Endothelial cell of umbilical vein (primary cell): ENCODE data around the gene HEXA. TPM values are rescaled to one million over a fixed set of nuclear protein-coding genes. Genes with fewer than 3 reads are reported as not detected.

Experiments
- BruUV-seq: library from RNA; stranded (reverse); fragments of 400-500 nt; replicated peaks from 2 replicates; lab custom pipeline; 2021; lab: Mats Ljungman, UMichigan
- CTCF ChIA-PET: fragments of 300-600, 350-600 bp; sonication (Branson Sonifier 250); formaldehyde crosslinking; loops from one replicate; lab custom pipeline; 2021; ENCODE audit warnings: antibody characterized with exemption, inconsistent platforms; lab: Charles Lee
- POLR2A ChIA-PET: fragments of 300-600, 350-600 bp; sonication (Branson Sonifier 250); formaldehyde crosslinking; loops from one replicate; lab custom pipeline; 2021; ENCODE audit warnings: antibody characterized with exemption, inconsistent platforms; lab: Charles Lee
- DNase-seq: peaks from one replicate; pipeline ENCODE4 v3.0.0-alpha.2; 2011; ENCODE audit warnings: low read depth, low spot score
- FAIRE-seq: peaks from 2 replicates; lab custom pipeline; 2011; peaks lifted over from hg19 to GRCh38; lab: Jason Lieb, UNC
- H2AFZ ChIP-seq: 2 replicates; pipeline ENCODE4 v1.6.0; 2012; ENCODE audit warnings: low read depth, low read length, control low read depth, inconsistent platforms
- H3K27ac ChIP-seq: 2 replicates; pipeline ENCODE4 v1.5.1; 2011; ENCODE audit warnings: low read depth, mild to moderate bottlenecking, control low read depth, low read length, moderate library complexity; ENCODE audit not compliant: insufficient read depth
- H3K27me3 ChIP-seq, 2 experiments: 2 replicates each; pipeline versions ENCODE4 v1.6.0 to v1.6.1; 2011; ENCODE audit warnings: low read length in 2 of 2, mixed read lengths in 1 of 2; ENCODE audit not compliant: control insufficient read depth in 2 of 2, insufficient read depth in 2 of 2
- H3K36me3 ChIP-seq, 2 experiments: 2 replicates in 1 of 2; 3 replicates in 1 of 2; pipeline ENCODE4 v1.5.1; 2011; ENCODE audit warnings: low read length in 2 of 2, mild to moderate bottlenecking in 1 of 2, moderate library complexity in 1 of 2; ENCODE audit not compliant: control insufficient read depth in 2 of 2, insufficient read depth in 2 of 2; ENCODE audit errors: extremely low read depth in 1 of 2
- H3K4me1 ChIP-seq: 3 replicates; pipeline ENCODE4 v1.5.1; 2011; ENCODE audit warnings: mild to moderate bottlenecking, low read length; ENCODE audit not compliant: control insufficient read depth, insufficient read depth; ENCODE audit errors: extremely low read depth
- H3K4me2 ChIP-seq: 2 replicates; pipeline ENCODE4 v1.6.1; 2011; ENCODE audit warnings: low read length, control low read depth, mixed read lengths; ENCODE audit not compliant: insufficient read depth
- H3K4me3 ChIP-seq, 3 experiments: fragments of 200-600 bp in 1 of 3; sonication (generic), shearing (Covaris generic) in 1 of 3; replicated peaks in 1 of 3; 2 replicates each; pipeline ENCODE4 v1.5.1; 2011 to 2016; ENCODE audit warnings: control low read depth in 3 of 3, low read length in 3 of 3, mild to moderate bottlenecking in 2 of 3, inconsistent platforms in 1 of 3, low read depth in 1 of 3, moderate library complexity in 1 of 3; ENCODE audit not compliant: insufficient read depth in 1 of 3
- H3K79me2 ChIP-seq: 2 replicates; pipeline ENCODE4 v1.6.0; 2012; ENCODE audit warnings: low read length, inconsistent platforms; ENCODE audit not compliant: control insufficient read depth, insufficient read depth
- H3K9ac ChIP-seq: replicated peaks from 2 replicates; pipeline ENCODE3; 2011; ENCODE audit warnings: low read length, control low read depth; ENCODE audit not compliant: insufficient read depth; ENCODE audit errors: extremely low read depth
- H3K9me1 ChIP-seq: replicated peaks from 3 replicates; pipeline ENCODE4 v1.6.0; 2011; ENCODE audit warnings: mild to moderate bottlenecking, low read length; ENCODE audit not compliant: control insufficient read depth, insufficient read depth; ENCODE audit errors: extremely low read depth
- H3K9me3 ChIP-seq: replicated peaks from 2 replicates; pipeline ENCODE4 v1.5.1; 2012; ENCODE audit warnings: low read length, inconsistent platforms; ENCODE audit not compliant: control insufficient read depth, insufficient read depth
- H4K20me1 ChIP-seq: replicated peaks from 2 replicates; pipeline ENCODE3; 2011; ENCODE audit warnings: mild to moderate bottlenecking, low read length; ENCODE audit not compliant: control insufficient read depth, insufficient read depth; ENCODE audit errors: extremely low read depth
- CTCF ChIP-seq, 2 donors: IDR thresholded peaks; 1 replicate in 1 of 2; 2 replicates in 1 of 2; pipeline ENCODE4 v1.5.1; 2011; ENCODE audit warnings: low read length in 2 of 2, mild to moderate bottlenecking in 2 of 2, moderate library complexity in 2 of 2, control low read depth in 1 of 2, inconsistent platforms in 1 of 2, low read depth in 1 of 2; ENCODE audit not compliant: insufficient read depth in 1 of 2; ENCODE audit errors: extremely low read depth in 1 of 2
- EZH2 ChIP-seq: IDR thresholded peaks from 2 replicates; pipeline ENCODE4 v1.6.1; 2012; ENCODE audit warnings: borderline replicate concordance, low read depth, mild to moderate bottlenecking, moderate library complexity, low read length, inconsistent platforms; ENCODE audit not compliant: severe bottlenecking
- FOS ChIP-seq: IDR thresholded peaks from 2 replicates; pipeline ENCODE4 v1.6.1; 2011; ENCODE audit warnings: mild to moderate bottlenecking, low read length, moderate library complexity, borderline replicate concordance; ENCODE audit not compliant: insufficient read depth
- GATA2 ChIP-seq: IDR thresholded peaks from 2 replicates; pipeline ENCODE4 v1.7.0; 2011; ENCODE audit warnings: low read depth, mild to moderate bottlenecking, moderate library complexity, mixed read lengths, low read length; ENCODE audit not compliant: insufficient read length, insufficient read depth
- JUN ChIP-seq: IDR thresholded peaks from 2 replicates; pipeline ENCODE4 v1.6.1; 2011; ENCODE audit warnings: borderline replicate concordance, low read depth; ENCODE audit not compliant: insufficient read length, insufficient read depth
- MAX ChIP-seq: IDR thresholded peaks from 2 replicates; pipeline ENCODE4 v1.6.1; 2011; ENCODE audit not compliant: insufficient read depth, insufficient read length
- MYC ChIP-seq: IDR thresholded peaks from one replicate; pipeline ENCODE4 v1.6.1; 2011; ENCODE audit warnings: mild to moderate bottlenecking, low read depth, low read length
- POLR2A ChIP-seq: IDR thresholded peaks from 2 replicates; pipeline ENCODE4 v1.6.1; 2012; ENCODE audit warnings: low read depth, mild to moderate bottlenecking, control low read depth, low read length
- POLR2AphosphoS5 ChIP-seq: IDR thresholded peaks from 2 replicates; pipeline ENCODE4 v1.6.1; 2012; ENCODE audit warnings: low read depth, mild to moderate bottlenecking, control low read depth, low read length, moderate library complexity; ENCODE audit not compliant: insufficient read depth
- dilution Hi-C: fragments of 300-500 bp; cut with MboI; formaldehyde crosslinking; loops from one replicate; pipeline ENCODE4 v1.15.0; 2019; ENCODE audit warnings: low sequenced_read_pairs; ENCODE audit not compliant: extremely low pct_ligation_motif_present
- intact Hi-C: fragments of 100-400 bp; cut with micrococcal nuclease; formaldehyde crosslinking; loops from one replicate; pipeline ENCODE4 v1.10.0; 2022
- polyA plus RNA-seq, 4 experiments: library from polyadenylated mRNA; depleted of rRNA in 3 of 4; stranded (reverse) in 3 of 4; unstranded in 1 of 4; fragments of >200 nt; gene quantifications; 2 replicates each; pipeline versions ENCODE4 v1.2.1 to v1.2.3, GENCODE V29; 2011 to 2012; ENCODE audit warnings: missing spikeins in 1 of 4
- total RNA-seq: library from RNA; stranded (reverse); gene quantifications from 2 replicates; pipeline ENCODE4 v1.2.3, GENCODE V29; 2021

Gene HEXA
- total and polyA plus RNA-seq, 2 donors (not counting 3 experiments of a cell fraction or from before 2014, with no cell fraction given), result 108 to 212 TPM

GRCh38 chr15:72331021-72331420, 44.8 kb downstream of the HEXA start:
- Histone ChIP-seq H3K4me2 (no peak overlapping the region), H3K79me2 (no peaks in the 10 kb centered on the region), H3K27me3 (no peaks in the 10 kb centered on the region), H3K36me3 (no peaks in the 10 kb centered on the region), H3K9me3 (no peaks in the 10 kb centered on the region), H4K20me1 (no peaks in the 10 kb centered on the region), H3K27ac (no peak overlapping the region), H3K4me3 (no peak overlapping the region), H2AFZ (no peak overlapping the region), H3K9me1 (no peaks in the 10 kb centered on the region), H3K9ac (no peak overlapping the region), H3K4me1 (no peaks in the 10 kb centered on the region)
- no peak for TF ChIP-seq POLR2AphosphoS5
- no peak for TF ChIP-seq GATA2
- TF ChIP-seq MYC, result no peak
- no peak for TF ChIP-seq EZH2
- TF ChIP-seq JUN, result no peak
- TF ChIP-seq FOS, result no peak
- no peak for TF ChIP-seq POLR2A
- TF ChIP-seq CTCF (IDR thresholded peaks at IDR 0.05; ENCODE audit: extremely low read depth in 1 of 2, insufficient read depth in 1 of 2, low read depth in 1 of 2, low read length in 2 of 2), result no peak
- no peak for TF ChIP-seq MAX
- intact Hi-C loops (no loop called here), dilution Hi-C loops (no loop called here)
- no peak for FAIRE-seq
- POLR2A ChIA-PET, result no interaction called here
- BruUV-seq, result no TSS peak
- CTCF ChIA-PET, result interaction anchor here (1.0 to 1.5 kb wide), 2 partner anchors 18 to 340 kb away, joined by 4 to 6 read pairs; no protein-coding TSS in a partner anchor
- no peak for DNase-seq
